CD4-positive, alpha-beta T cell treated with Interleukin-12 subunit alpha and Interleukin-12 subunit beta, for 1 hour (primary cell): ENCODE results near the gene NSA2.

Source experiments
- DNase-seq: peaks from one replicate; pipeline ENCODE4 v3.0.0-alpha.2; 2020

NSA2 gene

DNA sequence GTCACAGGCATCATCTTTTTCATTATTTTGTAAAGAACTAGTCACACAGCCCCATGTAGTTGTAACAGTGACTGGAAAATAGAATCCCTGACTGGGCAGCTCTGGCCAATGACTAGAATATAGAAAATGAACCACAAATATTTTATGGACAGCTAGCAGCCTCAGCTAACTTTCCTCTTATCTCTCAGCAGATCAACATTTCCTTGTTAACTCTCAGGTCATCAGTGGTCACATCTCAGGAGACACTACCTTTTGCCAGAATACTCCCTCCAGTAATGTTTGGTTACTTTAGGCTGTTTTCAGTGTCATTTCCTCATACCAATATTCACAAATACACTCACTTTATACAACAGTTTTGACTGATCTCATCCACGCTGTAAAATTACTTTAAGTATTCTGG is 55.2 kb downstream of the NSA2 start:
- DNase-seq: no peak

DNA sequence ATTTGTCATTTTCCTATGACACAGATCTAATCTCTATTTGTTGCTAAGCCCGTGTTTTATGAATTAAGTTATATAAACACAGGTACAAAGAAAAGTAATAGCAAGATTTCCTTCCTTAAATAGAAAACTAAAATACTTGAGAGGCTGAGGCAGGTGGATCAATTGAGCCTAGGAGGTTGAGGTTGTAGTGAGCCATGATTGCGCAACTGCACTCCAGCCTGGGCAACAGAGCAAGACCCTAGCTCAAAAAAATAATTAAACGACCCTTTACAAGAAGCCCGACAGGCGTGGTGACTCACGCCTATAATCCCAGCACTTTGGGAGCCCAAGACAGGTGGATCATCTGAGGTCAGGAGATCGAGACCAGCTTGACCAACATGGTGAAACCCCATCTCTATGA is 62.4 kb downstream of the NSA2 start:
- DNase-seq: no peak
